Erythroblast (primary cell): ENCODE results near the gene CAPS.

Source experiments
- DNase-seq, 2 experiments: peaks; one replicate each; lab custom pipeline; 2025; lab: John Stamatoyannopoulos, UW
- GATA1 ChIP-seq: IDR thresholded peaks from 2 replicates; pipeline ENCODE4 v1.6.1; 2011; ENCODE audit warnings: low read depth, mild to moderate bottlenecking, control low read depth, low read length, moderate library complexity
- POLR2A ChIP-seq: IDR thresholded peaks from 2 replicates; pipeline ENCODE4 v1.6.1; 2011; ENCODE audit warnings: mild to moderate bottlenecking, low read length

The CAPS gene

GRCh38 chr19:5943045-5943444, 29.0 kb downstream of the CAPS start:
- DNase-seq = no peak
- TF ChIP-seq GATA1 (no peak), POLR2A (no peak)

DNA sequence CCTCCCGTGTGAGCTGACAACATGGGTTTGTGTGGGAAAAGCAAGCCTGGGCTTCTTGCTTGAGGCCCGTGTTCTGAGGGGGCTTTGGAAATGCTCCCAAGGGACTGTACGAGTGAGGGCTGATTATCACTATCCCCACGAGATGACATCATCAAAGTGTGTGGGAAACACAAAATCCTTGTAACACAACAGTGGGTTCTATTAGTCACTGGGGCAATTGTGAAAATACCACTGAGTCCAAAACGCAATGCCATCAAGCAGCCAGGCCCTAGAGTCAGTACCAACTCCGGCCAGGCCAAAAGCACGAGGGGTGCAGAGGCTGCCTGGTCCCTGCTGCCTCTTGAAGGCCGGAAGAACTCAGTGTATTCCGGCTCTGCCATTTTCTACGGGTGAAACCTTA, 29.6 kb downstream of the CAPS start:
- TF ChIP-seq POLR2A (no peak), GATA1 (no peak)
- DNase-seq = no peak

DNA sequence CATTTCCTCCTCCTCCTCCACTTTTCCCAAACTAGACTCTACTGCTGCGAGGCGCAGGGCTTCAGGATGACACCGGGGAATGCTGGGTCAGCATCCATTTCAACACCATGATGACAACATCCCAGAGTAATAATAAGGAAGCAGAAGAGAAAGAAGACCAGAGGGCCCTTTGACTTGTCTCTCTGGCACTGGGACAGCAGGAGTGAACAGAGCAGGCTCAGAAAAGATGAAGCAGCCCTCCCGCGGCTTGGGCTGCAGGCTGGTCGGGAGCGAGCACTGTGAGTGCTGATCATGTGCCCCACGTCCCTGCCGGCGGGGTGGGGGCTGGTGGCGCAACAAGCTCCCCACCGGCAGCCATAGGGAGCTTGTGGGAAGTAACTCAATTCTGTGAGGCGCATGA, 33.4 kb downstream of the CAPS start:
- no peak for DNase-seq
- TF ChIP-seq GATA1 = no peak
- TF ChIP-seq POLR2A = no peak

DNA sequence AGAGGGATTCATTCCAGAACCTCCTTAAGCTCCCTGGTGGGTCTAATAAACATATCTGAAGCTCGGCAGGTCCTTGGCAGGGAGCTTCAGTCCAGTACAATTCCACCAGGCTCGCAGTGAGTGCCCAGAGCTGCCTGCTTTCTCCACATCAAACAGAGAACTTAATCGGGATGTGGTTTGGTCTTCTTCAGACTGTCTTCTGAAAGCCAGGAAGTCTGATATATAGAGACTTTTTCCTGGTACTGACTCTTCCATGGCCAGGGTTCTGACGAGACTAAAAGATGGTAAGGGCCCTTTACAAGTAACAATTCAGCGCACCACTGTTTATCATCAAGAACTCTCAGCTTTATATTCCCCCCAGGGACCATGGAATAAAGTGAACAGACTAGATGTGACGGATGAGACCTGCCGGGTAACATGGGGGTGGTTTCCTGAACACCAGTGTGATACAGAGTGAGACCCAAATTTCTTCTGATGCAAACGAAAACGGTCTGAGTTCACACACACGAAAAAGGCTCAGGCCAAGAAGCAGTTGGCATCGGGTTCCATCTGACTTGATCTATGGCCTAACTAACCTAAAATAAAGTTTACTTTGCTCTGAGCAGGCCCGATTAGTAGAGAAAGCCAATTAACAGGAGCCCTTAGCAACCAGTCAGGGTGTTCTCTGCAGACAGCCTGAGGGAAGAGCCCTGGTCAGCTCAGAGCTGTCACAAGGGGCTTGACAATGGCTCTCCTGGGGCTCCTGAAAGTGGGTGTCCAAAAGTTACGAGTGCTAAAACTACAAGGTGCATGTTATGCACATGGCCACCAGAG, 34.9 kb downstream of the CAPS start:
- TF ChIP-seq GATA1 (no peak), POLR2A (no peak)
- no peak for DNase-seq

GRCh38 chr19:5949792-5950305, 35.8 kb downstream of the CAPS start:
- TF ChIP-seq POLR2A (no peak), GATA1 (no peak)
- DNase-seq = no peak

GRCh38 chr19:5950741-5951140, 36.7 kb downstream of the CAPS start:
- DNase-seq = no peak
- TF ChIP-seq GATA1 (no peak), POLR2A (no peak)

DNA sequence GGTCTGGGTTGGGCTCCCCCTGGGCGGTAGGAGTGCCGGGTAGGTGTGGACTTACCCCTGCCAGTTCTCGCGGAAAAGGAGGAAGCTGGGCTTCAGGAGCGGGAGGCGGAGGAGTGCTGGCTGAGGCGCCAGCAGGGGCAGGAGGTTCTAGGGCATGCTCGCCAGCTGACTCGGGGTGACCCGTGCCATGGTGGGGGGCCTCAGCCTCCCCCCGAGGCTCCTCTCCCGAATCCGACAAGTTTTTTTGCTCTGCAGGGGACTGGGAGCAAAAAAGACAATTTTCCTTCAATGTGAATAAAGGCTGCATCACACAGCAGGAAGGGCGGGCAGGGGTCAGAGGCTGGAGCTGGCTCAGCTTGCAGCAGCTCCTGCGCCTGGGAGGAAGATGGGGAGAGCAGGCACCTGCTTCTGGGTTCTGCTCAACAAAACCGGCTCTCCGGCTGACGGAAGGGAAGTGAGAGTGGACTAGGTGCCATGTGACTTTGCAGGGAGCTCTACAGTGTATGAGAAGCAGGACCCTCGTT, 37.3 kb downstream of the CAPS start:
- DNase-seq = no peak
- TF ChIP-seq GATA1 (no peak), POLR2A (no peak)

DNA sequence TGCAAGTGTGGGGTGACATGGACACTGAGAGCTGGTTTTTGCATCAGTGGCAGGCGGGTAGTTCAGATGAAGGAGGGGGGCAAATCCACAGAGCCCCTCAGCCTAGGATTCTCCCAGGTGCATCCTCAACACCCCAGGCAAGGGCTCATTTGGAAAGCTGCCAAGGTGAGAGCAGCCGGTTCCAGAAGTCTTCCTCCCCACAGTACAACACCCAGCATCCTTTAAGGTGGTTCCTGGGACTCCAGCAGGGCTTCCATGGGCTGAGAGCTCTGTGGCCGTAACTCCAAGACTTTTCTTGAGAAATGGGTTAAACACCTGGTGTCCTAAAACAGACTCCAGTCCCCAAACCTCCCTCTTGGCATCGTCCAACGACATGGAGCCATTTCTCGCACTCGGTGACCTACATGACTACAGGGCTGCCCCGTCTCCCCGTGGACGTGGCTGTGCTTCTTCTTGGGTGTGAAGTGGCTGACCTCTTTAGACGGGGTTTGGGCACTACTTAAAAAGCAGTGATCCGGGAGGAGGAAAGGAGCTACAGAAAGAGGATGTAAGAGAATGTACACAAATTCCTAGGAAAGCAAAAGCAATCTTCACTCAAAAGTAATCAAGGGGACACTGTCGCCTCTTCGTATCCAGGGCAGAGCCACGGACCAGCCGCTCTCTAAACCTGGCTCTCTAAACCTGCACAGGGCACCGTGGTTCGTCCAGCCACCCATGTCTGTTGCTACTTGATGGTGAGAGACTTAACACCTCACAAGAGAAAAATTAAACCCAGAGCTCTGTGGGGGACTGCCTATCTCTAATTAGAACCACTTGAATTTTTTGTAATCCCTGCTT, 38.4 kb downstream of the CAPS start:
- TF ChIP-seq GATA1 (no peak), POLR2A (no peak)

DNA sequence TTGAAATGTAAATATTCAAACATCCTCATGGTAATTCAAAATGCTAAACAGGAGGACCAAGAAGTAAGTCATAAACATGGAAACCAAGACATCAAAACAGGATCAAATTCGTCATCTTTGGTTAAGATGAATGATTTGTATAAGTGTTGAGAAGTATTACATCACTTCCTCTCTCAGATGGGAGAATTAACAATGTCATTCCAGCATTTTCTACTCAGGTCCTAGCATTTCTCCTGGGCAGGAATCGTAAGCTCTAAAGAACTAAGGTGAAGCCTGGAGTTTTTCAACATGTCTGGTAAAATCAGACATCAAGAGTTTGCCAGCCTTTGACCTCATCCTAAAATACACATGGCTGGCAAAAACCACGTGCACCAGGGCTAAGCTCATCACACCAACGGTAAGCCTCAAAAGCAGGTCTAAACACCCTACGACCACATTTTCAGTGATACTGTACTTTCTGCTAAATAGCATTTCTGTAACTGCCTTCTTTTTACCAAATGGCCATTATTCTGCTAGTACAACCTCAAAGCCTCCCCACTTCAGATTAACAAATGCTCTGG, 39.1 kb downstream of the CAPS start:
- no peak for DNase-seq
- TF ChIP-seq GATA1 (no peak), POLR2A (no peak)

More for the DNA sequence above, 38.4 kb downstream of the CAPS start:
- no peak for DNase-seq

GRCh38 chr19:5953680-5954213, 39.7 kb downstream of the CAPS start:
- no peak for TF ChIP-seq POLR2A
- TF ChIP-seq GATA1 = no peak
- no peak for DNase-seq

DNA sequence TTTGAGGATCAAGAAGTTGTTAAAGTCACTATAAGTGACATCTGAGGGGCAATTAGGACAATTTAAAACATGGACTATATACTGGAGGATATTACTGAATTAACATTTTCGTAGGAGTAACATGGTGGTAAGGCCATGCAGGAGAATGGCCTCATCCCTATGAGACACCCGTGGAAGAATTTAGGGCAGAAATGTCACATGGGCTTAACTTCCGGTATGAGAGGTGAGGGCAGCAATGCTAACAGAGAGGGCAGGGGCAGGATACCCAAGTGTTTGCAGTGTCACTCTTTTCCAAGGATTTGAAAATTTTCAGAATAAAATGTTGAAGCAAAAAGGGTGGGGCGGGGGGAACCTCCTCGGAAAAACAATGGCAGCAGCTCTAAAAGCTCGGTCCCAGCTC, 40.2 kb downstream of the CAPS start:
- TF ChIP-seq POLR2A (no peak), GATA1 (no peak)
- no peak for DNase-seq

- TF ChIP-seq GATA1 (no peak), POLR2A (no peak)
- DNase-seq = no peak
Measured at GRCh38 chr19:5955636-5955935, 41.5 kb downstream of the CAPS start.

- TF ChIP-seq POLR2A (no peak), GATA1 (no peak)
- DNase-seq = no peak
Measured at GRCh38 chr19:5956323-5956722, 42.3 kb downstream of the CAPS start.
